T-helper 1 cell (primary cell): Measurements from ENCODE around the gene BCL7C.

Experiments used
- DNase-seq, 5 donors: peaks; one replicate each; pipeline ENCODE4 v3.0.0-alpha.2; 2012 to 2020

The BCL7C gene

DNA sequence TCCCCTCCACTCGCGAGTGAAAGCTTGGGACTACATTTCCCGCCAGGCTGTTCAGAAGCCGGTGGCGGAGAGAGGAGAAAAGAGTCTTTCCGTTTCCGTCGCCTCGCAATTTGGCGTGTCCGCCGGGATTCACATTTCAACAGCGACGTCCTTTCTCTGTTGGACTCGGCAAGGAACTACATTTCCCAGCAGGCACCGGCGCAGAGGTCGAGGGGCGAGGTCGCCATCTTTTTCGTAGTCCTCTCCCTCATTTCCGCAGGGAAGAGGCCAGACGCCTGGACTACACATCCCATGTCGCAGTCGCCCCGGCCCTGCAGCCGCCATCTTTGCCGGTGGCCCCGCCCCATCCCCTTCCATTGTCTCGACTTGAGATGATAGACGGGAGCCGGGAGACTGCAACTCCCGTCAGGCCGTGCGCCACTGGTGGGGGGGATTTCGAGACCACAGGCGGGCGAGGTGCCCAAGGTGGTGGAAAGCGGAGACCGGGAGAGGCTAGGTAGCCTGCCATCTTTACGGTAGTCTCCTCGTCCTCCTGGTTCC lies 28.6 kb upstream of the BCL7C start:
- peak; percentile 99 to 100 (median 99) for DNase-seq

DNA sequence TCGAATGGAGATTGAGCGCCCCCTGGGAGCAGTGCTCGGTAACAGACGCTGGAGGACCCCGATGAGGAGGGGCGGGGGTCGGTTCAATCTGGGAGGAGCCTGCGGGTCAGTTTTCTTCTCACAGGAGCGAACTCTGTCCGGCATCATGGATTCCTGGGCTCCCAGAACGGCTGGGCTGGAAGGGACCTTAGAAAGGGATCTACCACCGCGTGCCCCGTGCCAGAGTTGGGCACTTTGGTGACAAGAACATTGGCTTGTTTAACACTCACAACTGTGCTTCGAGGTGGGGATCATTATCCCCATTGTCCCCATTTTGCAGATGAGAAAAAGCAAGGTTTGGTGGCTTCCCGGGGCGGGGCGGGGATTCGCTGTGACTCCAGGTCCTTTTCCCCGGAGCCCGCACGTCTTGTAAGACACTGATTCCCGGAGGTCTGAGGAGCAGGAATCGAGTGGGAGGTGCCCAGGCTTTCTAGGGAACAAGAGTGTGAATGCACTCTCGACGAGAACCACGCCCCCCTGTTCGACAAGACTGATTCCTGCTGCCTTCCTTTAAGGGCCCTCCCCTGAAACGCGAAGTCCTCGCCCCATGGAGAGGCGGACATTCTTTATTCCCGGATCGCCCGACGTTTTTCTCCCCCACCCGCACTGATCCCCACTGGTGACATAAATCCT lies 28.0 kb upstream of the BCL7C start:
- DNase-seq, result peak; percentile 69 to 87 (median 80)

DNA sequence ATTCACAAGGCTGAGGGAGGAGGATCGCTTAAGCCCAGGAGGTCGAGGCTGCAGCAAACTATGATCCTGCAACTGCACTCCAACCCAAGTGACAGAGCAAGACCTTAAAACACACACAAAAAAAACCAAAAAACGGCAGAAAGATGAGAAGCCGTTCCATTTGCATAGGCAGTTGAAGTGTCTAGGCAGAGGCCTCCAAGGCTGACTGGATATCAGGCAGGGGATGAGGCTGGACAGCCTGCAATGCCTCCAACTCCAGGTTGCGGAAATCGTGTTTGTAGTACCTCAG lies 27.5 kb upstream of the BCL7C start:
- no peak for DNase-seq

- no peak for DNase-seq
These were observed 27.0 kb upstream of the BCL7C start for GRCh38 chr16:30920891-30921290.

DNA sequence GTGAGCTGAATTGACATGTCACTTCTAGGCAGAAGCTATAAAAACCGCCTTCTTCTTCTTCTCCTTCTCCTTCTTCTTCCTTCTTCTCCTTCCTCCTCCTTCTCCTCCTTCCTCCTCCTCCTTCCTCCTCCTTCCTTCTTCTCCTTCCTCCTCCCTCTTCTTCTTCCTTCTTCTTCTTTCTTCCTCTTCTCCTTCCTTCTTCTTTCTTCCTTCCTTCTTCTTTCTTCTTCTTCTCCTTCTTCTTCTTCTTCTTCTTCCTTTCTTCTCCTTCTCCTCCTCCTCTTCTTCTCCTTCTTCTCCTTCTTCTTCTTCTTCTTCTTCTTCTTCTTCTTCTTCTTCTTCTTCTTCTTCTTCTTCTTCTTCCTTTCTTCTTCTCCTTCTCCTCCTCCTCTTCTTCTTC lies 24.7 kb upstream of the BCL7C start:
- no peak for DNase-seq

GRCh38 chr16:30914830-30915229 lies 21.0 kb upstream of the BCL7C start:
- DNase-seq, result no peak

- no peak for DNase-seq
These were observed 19.0 kb upstream of the BCL7C start for GRCh38 chr16:30912794-30913412.

GRCh38 chr16:30910427-30911029 lies 16.7 kb upstream of the BCL7C start:
- no peak for DNase-seq

DNA sequence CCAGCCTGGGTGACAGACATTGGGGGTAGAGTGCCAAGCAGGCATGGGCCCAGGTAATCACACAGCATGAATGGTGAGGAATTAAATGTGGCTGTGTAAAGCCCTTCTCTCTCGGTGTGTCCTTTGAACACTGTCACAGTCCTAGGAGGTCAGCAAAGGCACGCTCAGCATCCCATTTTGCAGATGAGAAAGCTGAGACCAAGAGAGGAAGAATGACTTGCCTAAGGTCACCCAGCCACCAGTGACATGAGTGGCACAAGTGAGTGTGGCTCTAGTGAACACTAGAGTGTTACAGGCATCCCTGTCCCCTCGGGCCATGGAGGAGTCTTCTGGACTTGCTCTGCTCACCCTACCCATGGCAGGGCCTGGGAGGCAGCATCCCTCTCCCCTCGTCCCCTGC lies 13.2 kb upstream of the BCL7C start:
- DNase-seq, result no peak

DNA sequence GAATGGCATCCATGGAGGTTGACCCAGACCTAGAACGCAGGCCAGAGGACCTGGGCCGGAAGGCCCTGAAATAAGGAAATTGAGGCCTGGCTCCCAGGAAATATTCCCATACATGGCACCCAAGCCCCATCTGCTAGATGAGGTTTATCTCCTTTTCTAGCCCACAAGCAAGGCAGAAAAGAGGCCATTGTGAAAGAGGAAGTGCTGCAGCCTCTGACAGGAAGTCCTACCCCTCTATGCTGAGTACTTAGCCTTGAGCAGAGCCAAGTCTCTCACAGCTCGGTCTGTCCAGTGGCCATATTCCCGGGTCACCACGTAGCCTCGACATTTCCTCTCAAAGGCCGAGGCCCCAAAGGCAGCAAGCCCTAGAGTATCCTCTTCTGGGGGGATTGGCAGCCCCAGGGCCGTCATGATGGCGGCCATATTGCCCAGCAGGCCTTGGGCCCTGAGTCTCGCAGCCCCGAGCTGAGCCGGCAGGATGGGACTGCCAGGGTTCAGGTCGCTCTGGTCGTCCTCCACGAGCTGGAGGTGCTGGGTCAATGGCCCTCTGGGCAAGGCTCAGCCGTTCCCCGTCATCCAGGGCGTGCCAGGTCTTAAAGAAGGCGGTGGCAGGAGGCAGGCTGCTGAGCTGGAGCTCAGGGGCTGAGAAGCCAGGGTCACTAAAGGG lies 10.4 kb upstream of the BCL7C start:
- DNase-seq, result peak in 1 of 5 donors; percentile 21

DNA sequence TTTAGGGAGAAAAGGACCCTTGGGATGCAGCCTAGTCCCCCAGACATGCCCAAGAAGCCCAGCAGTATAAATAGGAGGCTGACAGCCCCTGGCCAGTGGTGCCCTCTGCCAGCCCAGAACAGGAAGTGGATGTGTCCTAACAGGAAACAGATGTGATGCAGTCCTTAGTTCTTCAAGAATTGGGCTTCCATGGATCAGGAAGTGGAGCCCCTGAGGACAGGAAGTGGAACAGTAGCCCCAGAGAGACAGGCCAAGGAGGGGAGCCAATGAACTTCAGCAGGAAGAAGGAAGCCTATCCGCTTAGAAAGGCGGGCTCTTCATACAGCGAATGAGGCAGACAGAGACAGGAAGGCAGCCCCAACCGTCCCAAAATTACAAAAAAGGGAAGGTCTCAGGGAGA lies 9.7 kb upstream of the BCL7C start:
- peak in 1 of 5 donors; percentile 40 for DNase-seq

DNA sequence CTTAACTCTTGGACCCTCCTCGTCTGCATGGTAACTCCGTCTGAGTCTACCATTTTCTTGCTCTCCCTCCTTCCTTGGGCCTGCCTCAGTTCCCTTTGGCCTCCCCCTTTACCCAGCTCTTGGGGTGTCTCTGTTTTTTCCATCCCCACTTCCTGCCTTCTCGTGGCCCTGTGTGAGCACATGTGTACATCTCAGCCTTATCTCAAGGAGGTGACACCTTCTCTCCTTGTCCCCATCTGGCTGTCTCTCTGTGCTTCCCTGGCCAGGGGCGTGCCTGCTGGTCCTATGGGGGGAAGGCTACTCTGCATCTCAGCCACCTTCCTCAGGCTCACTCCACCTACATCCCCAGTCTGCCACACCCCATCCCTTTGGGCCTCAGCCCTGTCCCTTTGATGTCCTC lies 9.1 kb upstream of the BCL7C start:
- DNase-seq, result peak in 1 of 5 donors; percentile 45

GRCh38 chr16:30902029-30902972 lies 8.4 kb upstream of the BCL7C start:
- peak in 3 of 5 donors; percentile 32 to 63 (median 51) for DNase-seq

DNA sequence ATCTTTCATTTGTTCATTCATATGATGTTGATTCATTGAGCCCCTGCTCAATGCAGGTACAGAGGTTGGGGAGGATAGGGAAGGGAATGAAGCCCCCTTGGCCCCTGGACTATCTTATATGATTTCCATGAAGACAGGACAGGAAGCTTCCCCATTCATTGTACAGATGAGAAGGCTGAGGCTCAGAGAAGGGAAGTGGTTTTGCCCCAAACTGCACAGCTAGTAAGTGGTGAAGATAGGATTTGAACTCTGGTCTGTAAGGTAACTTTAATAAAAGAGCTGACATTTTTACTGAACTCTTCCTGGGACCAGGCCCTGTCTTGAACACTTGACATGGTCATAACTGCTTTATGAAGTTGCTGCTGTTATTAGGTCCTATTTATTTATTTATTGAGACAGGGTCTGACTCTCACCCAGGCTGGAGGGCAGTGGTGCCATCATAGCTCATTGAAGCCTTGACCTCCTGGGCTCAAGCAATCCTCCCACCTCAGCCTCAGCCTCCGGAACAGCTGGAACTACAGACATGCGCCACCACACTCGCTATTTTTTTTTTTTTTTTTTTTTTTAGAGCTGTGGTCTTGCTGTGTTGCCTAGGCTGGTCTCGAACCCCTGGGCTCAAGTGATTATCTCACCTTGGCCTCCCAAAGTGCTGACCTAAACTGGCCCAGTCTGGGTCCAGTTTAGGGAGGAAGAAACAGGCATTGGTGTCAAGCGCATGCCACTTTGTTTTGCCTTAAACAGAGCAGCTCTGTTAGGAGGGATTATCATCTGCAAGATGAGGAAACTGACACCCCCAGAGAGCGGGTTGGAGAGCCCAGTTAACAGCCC lies 7.5 kb upstream of the BCL7C start:
- peak in 1 of 5 donors; percentile 37 for DNase-seq

GRCh38 chr16:30900588-30900987 lies 6.7 kb upstream of the BCL7C start:
- DNase-seq, result no peak

- DNase-seq, result no peak
These were observed 5.9 kb upstream of the BCL7C start for GRCh38 chr16:30899794-30900193.

GRCh38 chr16:30896889-30897733 lies 3.2 kb upstream of the BCL7C start:
- peak; percentile 63 to 87 (median 70) for DNase-seq

- no peak for DNase-seq
These were observed 2.5 kb upstream of the BCL7C start, which contains the start of gene CTF1 for GRCh38 chr16:30896261-30896888. TSS of gene CTF1 (plus strand) at chr16:30896614. CDS start at chr16:30896644, 30 bp downstream.

DNA sequence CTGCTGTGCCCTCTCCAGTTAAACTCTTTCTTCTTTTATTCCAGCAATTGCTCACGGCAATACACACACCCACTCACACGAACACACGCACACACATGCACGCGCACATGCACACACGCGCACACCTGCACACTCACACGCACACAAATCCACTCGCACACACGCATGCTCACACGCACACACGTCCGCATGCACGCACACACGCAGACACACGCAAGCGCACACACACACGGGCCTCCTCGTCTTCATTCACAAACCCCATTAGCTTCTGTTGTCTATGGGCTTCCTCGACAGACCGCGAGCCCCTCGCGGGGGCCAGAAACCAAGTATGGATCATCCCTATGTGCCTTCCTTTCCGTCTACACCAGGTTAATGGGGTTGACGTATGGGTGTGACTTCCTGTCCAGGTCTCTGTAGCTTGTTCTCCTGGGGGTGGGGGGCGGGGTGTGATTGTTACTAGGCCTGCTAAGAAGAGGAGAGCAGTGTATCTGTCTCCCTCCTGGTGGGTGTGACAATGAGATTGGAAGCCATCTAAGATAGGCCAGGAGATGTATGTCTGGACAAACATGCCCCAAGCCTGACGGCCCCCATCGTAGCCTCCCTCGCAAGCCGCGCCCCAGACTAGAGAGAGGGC lies 1.9 kb upstream of the BCL7C start:
- DNase-seq, result no peak
